Heart right ventricle (tissue), 16 donors: ENCODE results near the gene MEGF11. TPM values are rescaled to one million over a fixed set of nuclear protein-coding genes. Genes with fewer than 3 reads are reported as not detected.

ENCODE experiments used
- ATAC-seq, 8 donors: fragments of 200-7000 bp; cut with Tn5 transposase; one replicate each; pipeline ENCODE4 v1.9.1; 2020; ENCODE audit warnings: mild to moderate bottlenecking in 8 of 8, moderate library complexity in 8 of 8, moderate number of reproducible peaks in 1 of 8
- DNase-seq, 2 donors: peaks; one replicate each; pipeline ENCODE4 v3.0.0-alpha.2; 2020
- H3K27ac ChIP-seq, 10 donors: fragments of 200-600 bp; sonication (generic) in 2 of 10; one replicate each; pipeline versions ENCODE4 v1.5.0 to v1.8.0; 2020 to 2022; ENCODE audit warnings: mild to moderate bottlenecking in 3 of 10
- H3K27me3 ChIP-seq, 7 donors: fragments of 200-600 bp; one replicate each; pipeline ENCODE4 v1.8.0; 2021 to 2022; ENCODE audit warnings: mild to moderate bottlenecking in 2 of 7
- H3K36me3 ChIP-seq, 9 donors: fragments of 200-600 bp; sonication (generic) in 1 of 9; one replicate each; pipeline versions ENCODE4 v1.5.0 to v1.8.0; 2020 to 2022; ENCODE audit warnings: mild to moderate bottlenecking in 2 of 9
- H3K4me1 ChIP-seq, 9 donors: fragments of 200-600 bp; sonication (generic) in 1 of 9; one replicate each; pipeline versions ENCODE4 v1.5.0 to v1.8.0; 2020 to 2022; ENCODE audit warnings: mild to moderate bottlenecking in 4 of 9
- H3K4me3 ChIP-seq, 10 donors: fragments of 200-600 bp; sonication (generic) in 2 of 10; one replicate each; pipeline versions ENCODE4 v1.5.0 to v1.8.0; 2020 to 2022; ENCODE audit warnings: mild to moderate bottlenecking in 7 of 10, moderate library complexity in 2 of 10
- H3K9me3 ChIP-seq, 11 donors: fragments of 200-600 bp in 10 of 11; sonication (generic) in 2 of 11; one replicate each; pipeline versions ENCODE4 v1.5.0 to v1.8.0; 2013 to 2022; ENCODE audit warnings: mild to moderate bottlenecking in 2 of 11, control low read depth in 1 of 11, moderate library complexity in 1 of 11
- CTCF ChIP-seq, 9 donors: fragments of 200-600 bp; sonication (generic) in 2 of 9; IDR thresholded peaks; one replicate each; pipeline versions ENCODE4 v1.5.0 to v1.8.0; 2021 to 2022; ENCODE audit warnings: antibody characterized with exemption in 9 of 9, mild to moderate bottlenecking in 5 of 9, moderate library complexity in 1 of 9
- WGBS, 2 donors: extraction: QIAGEN DNeasy Blood & Tissue Kit; methylation state at CpG; one replicate each; pipeline ENCODE4 v1.1.7; 2013; ENCODE audit warnings: inconsistent platforms in 1 of 2; 5-methylcytosine and 5-hydroxymethylcytosine counted together
- intact Hi-C, 10 donors: fragments of 100-400 bp; cut with DNase I; formaldehyde crosslinking; loops; one replicate each; pipeline versions ENCODE4 v1.11.1 to v1.14.2; 2022
- polyA plus RNA-seq, 2 donors: library from polyadenylated mRNA; stranded (reverse); fragments of 200-250 nt; gene quantifications; one replicate each; pipeline ENCODE4 v1.2.3, GENCODE V29; 2013
- total RNA-seq, 10 donors: library from RNA; stranded (reverse); fragmentation: NEBNext Ultra II Directional in 3 of 10; extraction: Animal tissue kit (Norgen Biotek cat#: 25700) in 3 of 10; gene quantifications; one replicate each; pipeline versions ENCODE4 v1.2.1 to v1.2.4, GENCODE V29; 2021 to 2023
- donor health status: Arrhythmogenic right ventricular cardiomyopathy.
- donor health status: ischemic (EF 13 %, LVEDD 7.1; RV severe dilation, severe dysfunction).
- donor health status: healthy with polysubstance abuse.
- donor health status: DM: no; HTN: yes; CAD: no.
- donor health status: DM: no; HTN: no; CAD: no.
- donor health status: ischemic (EF 25% LVEDD 6.9; RV normal size, moderate dysfunction).
- donor health status: ischemic (EF 25% LVEDD 5.7; RV mildly dilated, moderate dysfunction).
- donor health status: healthy.
- donor health status: DM: yes; HTN: yes; CAD: no.
- donor health status: Ischemic cardiomyopathy.
- donor health status: ischemic (EF 35%, LVEDD 5.7; RV mildly dilated, moderate dysfunction).
- donor health status: nonischemic (EF 11% LVEDD 7.7; RV severe dilation, severe dysfunction).
- donor health status: DM: yes; HTN: yes; CAD: no.
- donor health status: PGD.
- donor health status: ischemic (EF 29% LVEDD 5.4; RV normal size, mild dysfunction).
- donor health status: nonischemic (EF 23%, LVEDD 6.1; RV moderate dilation, normal function).

MEGF11 gene
- total and polyA plus RNA-seq, 12 donors = 0.03 TPM; not detected in 11

GRCh38 chr15:66288551-66289185, 35.1 kb upstream of the MEGF11 start:
- no peak for DNase-seq
- no peak for TF ChIP-seq CTCF (IDR thresholded peaks at IDR 0.05)
- no peak overlapping the region for H3K4me3 ChIP-seq
- no peaks in the 10 kb centered on the region for H3K27me3 ChIP-seq
- no peaks in the 10 kb centered on the region for H3K36me3 ChIP-seq
- intact Hi-C loops = loop anchor here (5.0 to 10.0 kb wide), 10 partner anchors 164 to 654 kb away; no protein-coding TSS in a partner anchor
- WGBS, 2 donors = 70 to 76% methylated on average over 6 of the region's 6 CpGs
- no peak overlapping the region for H3K27ac ChIP-seq
- no peak for ATAC-seq
- H3K9me3 ChIP-seq = no peaks in the 10 kb centered on the region
- H3K4me1 ChIP-seq = peaks cover 0 to 18% (median 10%) of the 10 kb centered on the region in 9 donors

- Histone ChIP-seq H3K4me1 (peaks cover 0 to 18% (median 10%) of the 10 kb centered on the region in 9 donors), H3K27me3 (no peaks in the 10 kb centered on the region), H3K4me3 (no peak overlapping the region), H3K27ac (no peak overlapping the region), H3K36me3 (no peaks in the 10 kb centered on the region), H3K9me3 (no peaks in the 10 kb centered on the region)
- DNase-seq (no peak), ATAC-seq (no peak)
- intact Hi-C loops = loop anchor here (5.0 to 10.0 kb wide), 10 partner anchors 163 to 653 kb away; no protein-coding TSS in a partner anchor
- TF ChIP-seq CTCF (IDR thresholded peaks at IDR 0.05) = no peak
These were observed 34.5 kb upstream of the MEGF11 start for GRCh38 chr15:66288093-66288492.

DNA sequence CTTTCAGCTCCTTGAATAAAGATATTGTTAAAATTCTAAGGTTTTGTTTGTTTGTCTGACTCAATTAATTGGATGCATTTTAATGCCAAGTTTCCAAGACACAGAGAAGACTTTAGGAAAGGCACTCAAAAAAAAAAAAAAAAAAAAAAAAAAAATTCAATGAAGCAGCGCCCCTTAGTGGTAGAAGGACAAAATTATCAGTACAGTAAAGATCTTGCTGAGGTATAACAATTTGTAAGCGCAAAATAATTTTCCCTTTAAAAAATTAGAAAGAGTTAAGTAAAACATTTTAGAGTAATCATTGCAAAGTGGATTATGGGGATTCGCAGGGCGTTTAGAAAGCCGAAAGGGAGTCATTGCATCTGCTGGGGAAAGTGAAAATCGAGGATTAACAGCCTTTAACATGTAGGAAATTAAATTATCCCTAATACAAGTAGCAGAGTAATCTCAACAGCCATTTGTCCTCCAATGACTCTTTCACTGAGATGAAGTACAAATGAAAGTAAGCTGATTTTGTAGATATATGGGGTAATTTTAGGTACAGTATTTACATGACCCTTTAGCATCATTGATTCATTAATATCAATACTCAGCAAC, 34.0 kb upstream of the MEGF11 start:
- Histone ChIP-seq H3K36me3 (no peaks in the 10 kb centered on the region), H3K4me3 (no peak overlapping the region), H3K9me3 (no peaks in the 10 kb centered on the region), H3K27ac (no peak overlapping the region), H3K27me3 (no peaks in the 10 kb centered on the region), H3K4me1 (peaks cover 0 to 13% (median 5%) of the 10 kb centered on the region in 9 donors)
- WGBS, 2 donors = 11 to 12% methylated on average over 6 of the region's 6 CpGs
- intact Hi-C loops = loop anchor here (5.0 to 10.0 kb wide), 10 partner anchors 163 to 653 kb away; no protein-coding TSS in a partner anchor
- peak; percentile 44 to 75 (median 66) for TF ChIP-seq CTCF (IDR thresholded peaks at IDR 0.05)
- no peak for DNase-seq
- no peak for ATAC-seq

- 74 to 83% methylated on average over 6 of the region's 6 CpGs for WGBS, 2 donors
These were observed 32.2 kb upstream of the MEGF11 start for GRCh38 chr15:66285533-66286280.

More at GRCh38 chr15:66285533-66286280, 32.2 kb upstream of the MEGF11 start:
- H3K4me1 ChIP-seq = peaks cover 0 to 4% (median 0%) of the 10 kb centered on the region in 9 donors
- no peak for TF ChIP-seq CTCF (IDR thresholded peaks at IDR 0.05)
- intact Hi-C loops = loop anchor here (5.0 to 10.0 kb wide), 10 partner anchors 161 to 651 kb away; no protein-coding TSS in a partner anchor
- H3K27ac ChIP-seq = no peak overlapping the region
- ATAC-seq = no peak
- no peak overlapping the region for H3K4me3 ChIP-seq
- no peak for DNase-seq
- no peaks in the 10 kb centered on the region for H3K9me3 ChIP-seq
- no peaks in the 10 kb centered on the region for H3K36me3 ChIP-seq
- H3K27me3 ChIP-seq = peaks cover 0 to under 1% (median 0%) of the 10 kb centered on the region in 7 donors
